Measurements from ENCODE around the gene SKAP1. TPM values are rescaled to one million over a fixed set of nuclear protein-coding genes. Genes with fewer than 3 reads are reported as not detected.
A peak's percentile ranks its signal among the peaks of the same experiment; 100 is the strongest.
"Not testable (repeated sequence)": the region's sequence is repeated elsewhere in the genome, so short reads cannot be mapped to it uniquely, and the experiment has no call there.

The SKAP1 gene
- total RNA-seq, 8 experiments from 2014 or later, result 1.2 to 7.1 (median 1.5) TPM; not detected in 2

GRCh38 chr17:48373130-48373830, 56.7 kb downstream of the SKAP1 start:
- ATAC-seq (replicated peaks in 6 of 8), result peak in 2 of 8 experiments; percentile 29 to 70
- Histone ChIP-seq H3K4me3 (no peak overlapping the region), H3K27ac (no peak overlapping the region), H3K4me1 (replicated peaks in 1 of 2) (no peaks in the 10 kb centered on the region)
- in situ Hi-C loops (cut with MboI; ENCODE audit: low pct_unique_long_range_greater_than_20kb in 2 of 9, low sequenced_read_pairs in 9 of 9, unreplicated experiment in 9 of 9), result no loop called here
- WGBS, 10 experiments, result 60 to 100% (median 100%) methylated on average over 1 to 2 of the region's 2 CpGs; no CpG with 5 or more reads in 2 of the 10 experiments

DNA sequence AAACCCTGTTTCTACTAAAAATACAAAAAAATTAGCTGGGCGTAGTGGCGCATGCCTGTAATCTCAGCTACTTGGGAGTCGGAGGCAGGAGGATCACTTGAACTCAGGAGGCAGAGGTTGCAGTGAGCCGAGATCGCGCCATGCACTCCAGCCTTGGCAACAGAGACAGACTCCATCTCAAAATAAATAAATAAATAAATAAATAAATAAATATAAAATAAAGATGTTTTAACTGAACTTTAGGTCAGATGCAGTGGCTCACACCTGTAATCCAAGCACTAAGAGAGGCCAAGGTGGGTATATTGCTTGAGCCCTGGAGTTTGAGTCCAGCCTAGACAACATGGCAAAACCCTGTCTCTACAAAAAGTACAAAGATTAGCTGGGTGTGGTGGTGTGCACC, 61.0 kb downstream of the SKAP1 start:
- in situ Hi-C loops (cut with MboI; ENCODE audit: low pct_unique_long_range_greater_than_20kb in 2 of 9, low sequenced_read_pairs in 9 of 9, unreplicated experiment in 9 of 9); H3K27ac ChIP-seq; ATAC-seq (replicated peaks in 6 of 8); H3K4me3 ChIP-seq; H3K4me1 ChIP-seq (replicated peaks in 1 of 2): not testable (repeated sequence)
- 79 to 97% (median 96%) methylated on average over 2 to 6 of the region's 6 CpGs; no CpG with 5 or more reads in 3 of the 10 experiments for WGBS, 10 experiments

- ATAC-seq (replicated peaks in 6 of 8), result no peak
- Histone ChIP-seq H3K4me3 (no peak overlapping the region), H3K27ac (no peak overlapping the region), H3K4me1 (replicated peaks in 1 of 2) (peaks cover 0 to 2% of the 10 kb centered on the region in 2 donors)
- whole genome bisulfite sequencing, 10 experiments, result 21 to 100% (median 63%) methylated on average over 1 to 3 of the region's 3 CpGs
- in situ Hi-C loops (cut with MboI; ENCODE audit: low pct_unique_long_range_greater_than_20kb in 2 of 9, low sequenced_read_pairs in 9 of 9, unreplicated experiment in 9 of 9), result no loop called here
These were observed 61.6 kb downstream of the SKAP1 start for GRCh38 chr17:48368352-48368908.

- ATAC-seq (replicated peaks in 6 of 8), result peak in 1 of 8 experiments; percentile 46
- Histone ChIP-seq H3K4me3 (no peak overlapping the region), H3K4me1 (replicated peaks in 1 of 2) (peaks cover 0 to 34% of the 10 kb centered on the region in 2 donors), H3K27ac (peak overlapping the region in 1 of 2 donors; percentile 44)
- in situ Hi-C loops (cut with MboI; ENCODE audit: low pct_unique_long_range_greater_than_20kb in 2 of 9, low sequenced_read_pairs in 9 of 9, unreplicated experiment in 9 of 9), result no loop called here
- 0 to 67% (median 13%) methylated on average over 1 of the region's 1 CpG; no CpG with 5 or more reads in 3 of the 10 experiments for WGBS, 10 experiments
These were observed 66.9 kb downstream of the SKAP1 start for GRCh38 chr17:48363161-48363560.

DNA sequence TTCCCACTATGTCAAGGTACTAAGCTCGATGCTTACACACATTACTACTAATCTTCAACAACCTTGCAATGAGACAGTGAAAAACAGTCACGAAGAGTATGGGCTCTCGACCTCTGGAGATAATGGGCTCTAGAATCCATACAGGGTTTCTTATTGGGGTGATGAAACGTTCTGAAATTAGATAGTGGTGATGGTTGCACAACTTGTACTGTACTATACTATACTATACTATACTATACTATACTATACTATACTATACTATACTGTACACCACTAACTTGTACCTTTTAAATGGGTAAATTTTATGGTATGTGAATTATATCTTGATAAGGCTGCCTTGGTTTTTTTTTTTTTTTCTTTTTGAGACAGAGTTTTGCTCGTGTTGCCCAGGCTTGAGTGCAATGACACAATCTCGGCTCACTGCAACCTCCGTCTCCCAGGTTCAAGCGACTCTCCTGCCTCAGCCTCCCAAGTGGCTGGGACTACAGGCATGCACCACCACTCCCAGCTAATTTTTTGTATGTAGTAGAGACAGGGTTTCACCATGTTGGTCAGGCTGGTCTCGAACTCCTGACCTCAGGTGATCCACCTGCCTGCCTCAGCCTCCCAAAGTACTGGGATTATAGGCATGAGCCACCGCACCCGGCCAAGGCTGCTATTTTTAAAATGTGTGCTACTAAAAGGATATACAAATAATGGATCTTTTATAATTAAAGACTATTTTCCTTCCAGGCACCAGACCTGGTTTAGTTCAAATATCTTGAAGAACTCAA, 69.0 kb downstream of the SKAP1 start:
- in situ Hi-C loops (cut with MboI; ENCODE audit: low pct_unique_long_range_greater_than_20kb in 2 of 9, low sequenced_read_pairs in 9 of 9, unreplicated experiment in 9 of 9); H3K27ac ChIP-seq; H3K4me3 ChIP-seq: not testable (repeated sequence)
- ATAC-seq (replicated peaks in 6 of 8), result peak in 5 of 8 experiments; percentile 43 to 95 (median 71)
- H3K4me1 ChIP-seq (replicated peaks in 1 of 2), result peaks cover 0 to 34% of the 10 kb centered on the region in 2 donors
- 39 to 100% (median 74%) methylated on average over 2 to 9 of the region's 11 CpGs; no CpG with 5 or more reads in 1 of the 10 experiments for WGBS, 10 experiments

DNA sequence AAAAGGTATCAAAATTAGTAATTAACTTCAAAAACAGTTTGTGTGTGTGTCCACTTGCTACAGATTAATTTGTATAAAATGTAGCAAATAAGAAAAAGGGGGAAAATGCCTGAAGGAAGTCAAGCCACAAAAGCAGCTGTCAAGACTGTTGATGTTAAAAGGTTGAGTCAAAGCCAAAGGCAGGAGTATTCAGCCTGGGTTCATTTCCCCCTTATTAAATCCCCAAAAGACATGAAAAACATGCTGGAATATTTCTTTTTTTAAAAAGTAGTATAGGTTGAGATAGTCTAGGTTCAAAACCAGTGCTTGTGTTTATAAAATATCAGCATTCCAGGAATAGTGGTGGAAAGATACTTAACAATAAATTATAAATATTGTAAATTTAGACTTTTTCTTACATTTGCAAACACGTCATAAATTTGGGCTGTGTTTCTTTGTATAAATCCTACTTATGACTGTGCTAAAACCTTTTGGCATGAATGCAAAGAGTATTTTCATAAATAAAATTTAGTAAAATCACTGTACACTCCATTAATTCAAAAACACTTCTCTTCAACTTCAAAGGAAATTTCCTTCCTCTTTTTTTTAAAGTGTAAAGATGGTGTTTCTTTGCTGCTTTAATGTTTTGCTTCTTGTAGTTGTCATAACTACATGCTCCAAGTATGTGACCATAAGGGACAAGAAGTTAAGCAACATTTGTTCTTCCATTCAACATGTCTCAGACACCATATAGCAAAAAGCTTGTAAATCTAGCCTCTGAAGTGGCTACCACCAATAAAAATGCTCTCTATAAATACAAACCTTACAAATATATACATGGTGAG, 72.0 kb downstream of the SKAP1 start:
- Histone ChIP-seq H3K4me3 (no peak overlapping the region), H3K27ac (no peak overlapping the region), H3K4me1 (replicated peaks in 1 of 2) (peaks cover 0 to 28% of the 10 kb centered on the region in 2 donors)
- WGBS, 10 experiments, result 0 to 100% (median 74%) methylated on average over 1 of the region's 1 CpG; no CpG with 5 or more reads in 2 of the 10 experiments
- in situ Hi-C loops (cut with MboI; ENCODE audit: low pct_unique_long_range_greater_than_20kb in 2 of 9, low sequenced_read_pairs in 9 of 9, unreplicated experiment in 9 of 9), result no loop called here
- no peak for ATAC-seq (replicated peaks in 6 of 8)

GRCh38 chr17:48356866-48357265, 73.1 kb downstream of the SKAP1 start:
- WGBS, 10 experiments, result 38 to 100% (median 73%) methylated on average over 1 to 2 of the region's 2 CpGs
- H3K27ac ChIP-seq, result no peak overlapping the region
- no peak for ATAC-seq (replicated peaks in 6 of 8)
- in situ Hi-C loops (cut with MboI; ENCODE audit: low pct_unique_long_range_greater_than_20kb in 2 of 9, low sequenced_read_pairs in 9 of 9, unreplicated experiment in 9 of 9), result no loop called here
- H3K4me3 ChIP-seq, result no peak overlapping the region
- H3K4me1 ChIP-seq (replicated peaks in 1 of 2), result peaks cover 3 to 23% of the 10 kb centered on the region in 2 donors

DNA sequence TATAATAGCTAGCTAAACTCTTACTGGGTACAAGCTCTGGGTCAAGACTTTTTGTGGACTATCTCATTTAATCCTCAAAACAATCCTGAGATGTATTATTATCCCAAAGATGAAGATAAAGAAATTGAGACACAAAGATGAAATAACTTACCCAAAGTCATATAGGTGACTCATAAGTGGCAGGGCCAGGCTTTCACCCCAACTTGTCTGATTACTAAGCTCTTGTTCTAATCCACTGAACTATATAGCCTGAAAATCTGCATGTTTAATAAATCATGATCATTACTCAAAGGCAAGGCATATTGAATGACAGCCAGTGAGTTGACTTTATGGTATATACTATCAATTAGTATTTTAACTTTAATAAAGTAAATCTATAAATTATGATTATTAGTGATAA, 77.4 kb downstream of the SKAP1 start:
- H3K4me3 ChIP-seq, result no peak overlapping the region
- H3K4me1 ChIP-seq (replicated peaks in 1 of 2), result peaks cover 5 to 17% of the 10 kb centered on the region in 2 donors
- H3K27ac ChIP-seq, result no peak overlapping the region
- ATAC-seq (replicated peaks in 6 of 8), result no peak
- in situ Hi-C loops (cut with MboI; ENCODE audit: low pct_unique_long_range_greater_than_20kb in 2 of 9, low sequenced_read_pairs in 9 of 9, unreplicated experiment in 9 of 9), result no loop called here

DNA sequence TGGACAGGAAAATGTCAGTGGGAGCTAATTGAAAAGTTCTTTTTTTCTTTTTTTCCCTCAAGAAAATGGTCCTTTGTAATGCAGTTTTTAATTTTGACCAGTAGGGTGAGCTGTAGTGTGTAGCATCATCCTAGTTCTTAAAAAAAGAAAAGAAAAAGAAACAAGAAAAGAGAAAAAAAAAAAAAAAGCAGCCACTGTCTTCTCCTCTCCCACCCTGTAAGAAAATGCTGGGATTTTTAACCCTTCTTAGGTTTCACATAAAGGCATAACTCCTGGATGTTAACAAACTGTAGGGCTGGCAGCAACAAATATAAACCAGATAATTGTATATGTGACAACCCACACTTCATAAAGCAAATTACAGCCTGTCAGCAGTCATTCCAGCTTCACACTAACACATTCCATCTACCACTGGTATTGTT, 78.1 kb downstream of the SKAP1 start:
- peak in 7 of 8 experiments; percentile 22 to 52 (median 43) for ATAC-seq (replicated peaks in 6 of 8)
- Histone ChIP-seq H3K27ac (no peak overlapping the region), H3K4me1 (replicated peaks in 1 of 2) (peaks cover 5 to 19% of the 10 kb centered on the region in 2 donors), H3K4me3 (peak overlapping the region in 1 of 5 donors; percentile 4)
- in situ Hi-C loops (cut with MboI; ENCODE audit: low pct_unique_long_range_greater_than_20kb in 2 of 9, low sequenced_read_pairs in 9 of 9, unreplicated experiment in 9 of 9), result no loop called here

GRCh38 chr17:48348352-48348751, 81.7 kb downstream of the SKAP1 start:
- Histone ChIP-seq H3K4me3 (no peak overlapping the region), H3K4me1 (replicated peaks in 1 of 2) (peaks cover 5 to 20% of the 10 kb centered on the region in 2 donors), H3K27ac (no peak overlapping the region)
- ATAC-seq (replicated peaks in 6 of 8), result no peak
- in situ Hi-C loops (cut with MboI; ENCODE audit: low pct_unique_long_range_greater_than_20kb in 2 of 9, low sequenced_read_pairs in 9 of 9, unreplicated experiment in 9 of 9), result no loop called here

DNA sequence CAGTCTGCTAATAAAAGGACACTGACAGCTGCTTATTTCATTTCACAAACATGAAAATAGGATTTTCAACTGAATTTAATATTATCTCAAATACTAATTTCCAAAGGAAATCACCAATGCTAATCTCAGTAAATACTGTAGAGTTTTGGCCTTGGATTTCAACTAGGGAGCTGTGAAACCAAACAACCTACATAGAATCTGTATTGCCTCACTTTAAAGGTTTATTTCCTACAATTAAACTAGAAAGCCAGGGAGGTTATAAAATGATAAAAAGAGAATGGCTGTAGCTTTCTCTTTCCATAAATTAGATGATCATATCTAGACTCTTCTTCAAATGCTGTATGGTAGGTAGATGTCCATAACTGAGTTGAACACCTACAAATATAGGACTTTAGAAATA, 82.8 kb downstream of the SKAP1 start:
- no peak for ATAC-seq (replicated peaks in 6 of 8)
- H3K4me3 ChIP-seq, result no peak overlapping the region
- in situ Hi-C loops (cut with MboI; ENCODE audit: low pct_unique_long_range_greater_than_20kb in 2 of 9, low sequenced_read_pairs in 9 of 9, unreplicated experiment in 9 of 9), result no loop called here
- peaks cover 5 to 21% of the 10 kb centered on the region in 2 donors for H3K4me1 ChIP-seq (replicated peaks in 1 of 2)
- no peak overlapping the region for H3K27ac ChIP-seq

- Histone ChIP-seq H3K27ac (no peak overlapping the region), H3K4me3 (no peak overlapping the region), H3K4me1 (replicated peaks in 1 of 2) (peaks cover 0 to 15% of the 10 kb centered on the region in 2 donors)
- no peak for ATAC-seq (replicated peaks in 6 of 8)
- in situ Hi-C loops (cut with MboI; ENCODE audit: low pct_unique_long_range_greater_than_20kb in 2 of 9, low sequenced_read_pairs in 9 of 9, unreplicated experiment in 9 of 9), result no loop called here
These were observed 85.8 kb downstream of the SKAP1 start for GRCh38 chr17:48344251-48344650.

DNA sequence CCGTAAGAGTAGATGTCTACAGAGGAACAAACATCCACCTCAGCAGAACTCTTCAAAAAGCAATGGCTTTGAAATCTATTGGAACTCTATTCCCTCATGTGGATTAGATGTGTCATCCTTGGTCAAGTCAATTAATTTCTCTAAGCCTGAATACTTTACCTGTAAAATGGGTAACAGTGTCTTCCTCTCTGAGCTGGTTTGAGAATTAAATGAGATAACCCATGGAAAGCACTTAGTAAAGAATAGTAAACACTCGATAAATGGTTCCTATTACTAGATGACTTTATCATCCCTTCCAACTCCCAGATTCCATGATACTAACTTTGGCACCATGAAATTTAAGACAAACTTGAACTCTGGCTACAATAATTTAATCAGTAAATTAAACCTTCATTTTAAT, 89.1 kb downstream of the SKAP1 start:
- in situ Hi-C loops (cut with MboI; ENCODE audit: low pct_unique_long_range_greater_than_20kb in 2 of 9, low sequenced_read_pairs in 9 of 9, unreplicated experiment in 9 of 9), result no loop called here
- ATAC-seq (replicated peaks in 6 of 8), result no peak
- WGBS, 10 experiments, result 63 to 100% (median 92%) methylated on average over 1 to 2 of the region's 2 CpGs; no CpG with 5 or more reads in 1 of the 10 experiments
- Histone ChIP-seq H3K27ac (no peak overlapping the region), H3K4me1 (replicated peaks in 1 of 2) (peaks cover 0 to 13% of the 10 kb centered on the region in 2 donors), H3K4me3 (no peak overlapping the region)

Measured in motor neuron (in vitro differentiated cells).